ENCODE data around the gene KIF21B.

DNA sequence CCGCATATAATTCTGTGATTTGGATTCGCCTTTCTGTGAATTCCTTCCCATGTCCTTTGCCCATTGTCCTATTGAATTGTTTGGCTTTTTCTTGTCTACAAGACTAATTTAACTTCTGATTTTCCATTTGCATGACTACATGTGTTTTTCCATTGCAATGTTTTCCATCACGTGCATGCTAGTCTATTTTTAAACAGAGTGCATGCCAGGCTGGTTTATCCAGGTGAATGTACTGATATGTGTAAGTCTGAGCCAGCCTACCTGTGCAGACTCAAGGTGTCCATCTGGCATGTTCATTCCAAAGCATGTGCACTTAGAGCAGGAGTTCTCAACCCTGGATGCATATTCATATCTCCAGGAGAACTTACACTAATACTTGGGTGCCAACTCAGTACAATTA is 69.1 kb downstream of the KIF21B start:
- TF ChIP-seq, protein P1, sequence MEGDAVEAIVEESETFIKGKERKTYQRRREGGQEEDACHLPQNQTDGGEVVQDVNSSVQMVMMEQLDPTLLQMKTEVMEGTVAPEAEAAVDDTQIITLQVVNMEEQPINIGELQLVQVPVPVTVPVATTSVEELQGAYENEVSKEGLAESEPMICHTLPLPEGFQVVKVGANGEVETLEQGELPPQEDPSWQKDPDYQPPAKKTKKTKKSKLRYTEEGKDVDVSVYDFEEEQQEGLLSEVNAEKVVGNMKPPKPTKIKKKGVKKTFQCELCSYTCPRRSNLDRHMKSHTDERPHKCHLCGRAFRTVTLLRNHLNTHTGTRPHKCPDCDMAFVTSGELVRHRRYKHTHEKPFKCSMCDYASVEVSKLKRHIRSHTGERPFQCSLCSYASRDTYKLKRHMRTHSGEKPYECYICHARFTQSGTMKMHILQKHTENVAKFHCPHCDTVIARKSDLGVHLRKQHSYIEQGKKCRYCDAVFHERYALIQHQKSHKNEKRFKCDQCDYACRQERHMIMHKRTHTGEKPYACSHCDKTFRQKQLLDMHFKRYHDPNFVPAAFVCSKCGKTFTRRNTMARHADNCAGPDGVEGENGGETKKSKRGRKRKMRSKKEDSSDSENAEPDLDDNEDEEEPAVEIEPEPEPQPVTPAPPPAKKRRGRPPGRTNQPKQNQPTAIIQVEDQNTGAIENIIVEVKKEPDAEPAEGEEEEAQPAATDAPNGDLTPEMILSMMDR (conservative IDR thresholded peaks at IDR 0.05; ENCODE audit: low read depth, low read length) = no peak
- TF ChIP-seq EZH2 (IDR thresholded peaks at IDR 0.05; ENCODE audit: borderline replicate concordance, low read depth, low read length, poor library complexity, severe bottlenecking) = no peak

All from A673 (cell line).